NCI-H1092 treated with DMSO at 0.1 percent for 48 hours (cell line): ENCODE results near the gene KCNN1.
"Not testable (repeated sequence)": the region's sequence is repeated elsewhere in the genome, so short reads cannot be mapped to it uniquely, and the experiment has no call there.

Experiments
- DNase-seq: peaks from one replicate; lab custom pipeline; 2025; lab: John Stamatoyannopoulos, UW

The KCNN1 gene

GRCh38 chr19:18001777-18002345, 35.0 kb downstream of the KCNN1 start:
- no peak for DNase-seq

- DNase-seq = no peak
Measured at GRCh38 chr19:18002347-18002850, 35.5 kb downstream of the KCNN1 start.

GRCh38 chr19:18005750-18006149, 38.8 kb downstream of the KCNN1 start:
- not testable (repeated sequence) for DNase-seq

GRCh38 chr19:18007044-18007916, 40.4 kb downstream of the KCNN1 start:
- DNase-seq = peak; percentile 73

GRCh38 chr19:18007917-18008673, 41.2 kb downstream of the KCNN1 start, which contains the start of gene ARRDC2:
Gene ARRDC2 (plus strand): TSS chr19:18008170. CDS start chr19:18008311, 141 bp downstream.
- DNase-seq = peak; percentile 89

- no peak for DNase-seq
Measured at GRCh38 chr19:18008814-18009213, 41.9 kb downstream of the KCNN1 start.

- DNase-seq = no peak
Measured at GRCh38 chr19:18009412-18010066, 42.6 kb downstream of the KCNN1 start.

GRCh38 chr19:18010149-18010548, 43.2 kb downstream of the KCNN1 start:
- DNase-seq = no peak

- no peak for DNase-seq
Measured at GRCh38 chr19:18013210-18014111, 46.6 kb downstream of the KCNN1 start.

GRCh38 chr19:18014197-18014596, 47.3 kb downstream of the KCNN1 start:
- DNase-seq = no peak

- no peak for DNase-seq
Measured at GRCh38 chr19:18016209-18016910, 49.5 kb downstream of the KCNN1 start.

GRCh38 chr19:18017275-18018083, 50.6 kb downstream of the KCNN1 start:
- DNase-seq = no peak

- no peak for DNase-seq
Measured at GRCh38 chr19:18020212-18021085, 53.5 kb downstream of the KCNN1 start.

- no peak for DNase-seq
Measured at GRCh38 chr19:18021121-18021755, 54.3 kb downstream of the KCNN1 start.

GRCh38 chr19:18023622-18024251, 56.8 kb downstream of the KCNN1 start:
- no peak for DNase-seq

GRCh38 chr19:18027151-18027550, 60.2 kb downstream of the KCNN1 start:
- DNase-seq = no peak

GRCh38 chr19:18029617-18030338, 62.9 kb downstream of the KCNN1 start:
- peak; percentile 81 for DNase-seq
